ENCODE measurements around the gene BRWD1. TPM values are rescaled to one million over a fixed set of nuclear protein-coding genes. Genes with fewer than 3 reads are reported as not detected.

Gene BRWD1
- total RNA-seq, 1 experiment from 2014 or later: 28.8 TPM

DNA sequence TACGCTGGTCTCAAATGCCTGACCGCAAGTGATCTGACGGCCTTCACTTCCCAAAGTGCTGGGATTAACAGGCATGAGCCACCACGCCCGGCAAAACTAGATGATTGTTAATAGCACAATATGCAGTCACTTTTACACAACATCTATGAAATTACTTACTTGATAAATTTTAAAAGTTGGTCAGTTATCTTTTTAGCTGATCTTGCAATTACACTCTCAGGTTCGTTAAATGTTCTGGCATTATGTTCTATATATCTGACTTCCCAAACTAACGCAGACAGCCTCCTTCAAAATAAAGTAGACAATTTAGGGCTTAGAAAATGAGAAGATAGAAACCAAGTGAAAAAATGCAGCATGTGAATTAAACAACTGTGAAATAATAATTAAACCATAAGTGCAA is 98.4 kb downstream of the BRWD1 start:
- no TSS peak for BruUV-seq (replicated peaks)
- CTCF ChIA-PET: no interaction called here
- TF ChIP-seq, protein P1, sequence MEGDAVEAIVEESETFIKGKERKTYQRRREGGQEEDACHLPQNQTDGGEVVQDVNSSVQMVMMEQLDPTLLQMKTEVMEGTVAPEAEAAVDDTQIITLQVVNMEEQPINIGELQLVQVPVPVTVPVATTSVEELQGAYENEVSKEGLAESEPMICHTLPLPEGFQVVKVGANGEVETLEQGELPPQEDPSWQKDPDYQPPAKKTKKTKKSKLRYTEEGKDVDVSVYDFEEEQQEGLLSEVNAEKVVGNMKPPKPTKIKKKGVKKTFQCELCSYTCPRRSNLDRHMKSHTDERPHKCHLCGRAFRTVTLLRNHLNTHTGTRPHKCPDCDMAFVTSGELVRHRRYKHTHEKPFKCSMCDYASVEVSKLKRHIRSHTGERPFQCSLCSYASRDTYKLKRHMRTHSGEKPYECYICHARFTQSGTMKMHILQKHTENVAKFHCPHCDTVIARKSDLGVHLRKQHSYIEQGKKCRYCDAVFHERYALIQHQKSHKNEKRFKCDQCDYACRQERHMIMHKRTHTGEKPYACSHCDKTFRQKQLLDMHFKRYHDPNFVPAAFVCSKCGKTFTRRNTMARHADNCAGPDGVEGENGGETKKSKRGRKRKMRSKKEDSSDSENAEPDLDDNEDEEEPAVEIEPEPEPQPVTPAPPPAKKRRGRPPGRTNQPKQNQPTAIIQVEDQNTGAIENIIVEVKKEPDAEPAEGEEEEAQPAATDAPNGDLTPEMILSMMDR (IDR thresholded peaks at IDR 0.05; ENCODE audit: unreplicated experiment): no peak

DNA sequence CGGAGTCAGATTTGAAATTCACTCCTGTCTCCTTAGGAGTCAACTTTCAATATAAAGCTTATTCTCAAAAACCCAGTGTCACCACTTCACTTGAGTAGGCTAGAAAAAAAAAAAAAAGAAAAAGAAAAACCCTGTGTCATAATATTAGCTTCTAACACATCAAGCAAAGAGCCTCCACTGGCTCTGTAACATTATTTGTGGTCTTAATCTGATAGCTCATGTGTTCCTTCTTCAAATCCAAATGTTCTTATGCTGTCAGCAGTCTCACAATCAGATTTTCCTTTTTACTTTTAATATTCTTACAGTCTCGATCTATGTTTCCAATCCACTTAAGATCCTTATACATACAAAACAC is 104.1 kb downstream of the BRWD1 start:
- BruUV-seq (replicated peaks): no TSS peak
- no peak overlapping the region for H3K4me3 Mint-ChIP-seq (ENCODE audit: low read depth, unreplicated experiment)
- no peaks in the 10 kb centered on the region for H3K9me3 Mint-ChIP-seq (ENCODE audit: low read depth, unreplicated experiment)
- DNase-seq: no peak
- peaks cover 20% of the 10 kb centered on the region for H3K36me3 Mint-ChIP-seq (ENCODE audit: insufficient read depth, unreplicated experiment)
- no peaks in the 10 kb centered on the region for H3K4me1 Mint-ChIP-seq (ENCODE audit: low read depth, unreplicated experiment)
- no peaks in the 10 kb centered on the region for H3K27me3 Mint-ChIP-seq (ENCODE audit: unreplicated experiment)
- intact Hi-C loops (cut with micrococcal nuclease; ENCODE audit: unreplicated experiment): no loop called here
- H3K27ac Mint-ChIP-seq (ENCODE audit: unreplicated experiment): no peak overlapping the region
- CTCF ChIA-PET: no interaction called here
- TF ChIP-seq, protein P1 (IDR thresholded peaks at IDR 0.05; ENCODE audit: unreplicated experiment): no peak

More for the DNA sequence above, 98.4 kb downstream of the BRWD1 start:
- H3K27me3 Mint-ChIP-seq (ENCODE audit: unreplicated experiment): no peaks in the 10 kb centered on the region
- intact Hi-C loops (cut with micrococcal nuclease; ENCODE audit: unreplicated experiment): no loop called here
- H3K9me3 Mint-ChIP-seq (ENCODE audit: low read depth, unreplicated experiment): no peaks in the 10 kb centered on the region
- H3K36me3 Mint-ChIP-seq (ENCODE audit: insufficient read depth, unreplicated experiment): peaks cover 12% of the 10 kb centered on the region
- H3K4me1 Mint-ChIP-seq (ENCODE audit: low read depth, unreplicated experiment): no peaks in the 10 kb centered on the region
- no peak overlapping the region for H3K4me3 Mint-ChIP-seq (ENCODE audit: low read depth, unreplicated experiment)
- H3K27ac Mint-ChIP-seq (ENCODE audit: unreplicated experiment): no peak overlapping the region
- no peak for DNase-seq

DNA sequence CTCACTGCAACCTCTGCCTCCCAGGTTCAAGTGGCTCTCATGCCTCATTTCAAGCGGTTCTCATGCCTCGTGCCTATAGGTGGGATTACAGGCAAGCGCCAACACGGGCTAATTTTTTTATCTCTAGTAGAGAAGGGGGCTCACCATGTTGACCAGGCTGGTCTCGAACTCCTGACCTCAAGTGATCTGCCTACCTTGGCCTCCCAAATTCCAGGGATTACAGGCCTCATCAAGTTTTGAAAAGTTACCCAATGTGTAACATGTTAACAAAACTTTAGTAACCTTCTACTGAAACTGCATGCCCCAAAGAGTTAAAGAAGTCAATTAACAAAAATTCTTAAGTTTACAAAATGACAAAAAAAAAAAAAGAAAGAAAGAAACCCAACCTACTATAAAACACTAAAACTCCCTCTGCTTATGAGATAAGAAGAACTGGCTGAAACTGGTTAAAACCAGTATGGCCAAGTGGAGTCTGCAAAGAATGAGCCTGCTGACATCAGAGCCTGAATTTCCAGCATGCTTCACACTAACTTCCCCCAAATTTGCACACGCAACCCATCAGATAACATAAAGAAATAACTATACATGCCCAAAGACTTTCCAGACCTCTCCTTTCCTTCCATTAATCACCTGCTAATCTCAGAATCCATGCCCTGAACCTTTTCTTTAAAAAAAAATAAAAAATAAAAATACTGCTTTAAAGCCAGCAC is 104.7 kb downstream of the BRWD1 start:
- intact Hi-C loops (cut with micrococcal nuclease; ENCODE audit: unreplicated experiment): no loop called here
- BruUV-seq (replicated peaks): no TSS peak
- Mint-ChIP-seq H3K27me3 (ENCODE audit: unreplicated experiment) (no peaks in the 10 kb centered on the region), H3K4me1 (ENCODE audit: low read depth, unreplicated experiment) (no peaks in the 10 kb centered on the region), H3K27ac (ENCODE audit: unreplicated experiment) (no peak overlapping the region), H3K4me3 (ENCODE audit: low read depth, unreplicated experiment) (no peak overlapping the region), H3K36me3 (ENCODE audit: insufficient read depth, unreplicated experiment) (peaks cover 20% of the 10 kb centered on the region), H3K9me3 (ENCODE audit: low read depth, unreplicated experiment) (no peaks in the 10 kb centered on the region)
- no peak for DNase-seq
- TF ChIP-seq, protein P1 (IDR thresholded peaks at IDR 0.05; ENCODE audit: unreplicated experiment): no peak
- CTCF ChIA-PET: no interaction called here

DNA sequence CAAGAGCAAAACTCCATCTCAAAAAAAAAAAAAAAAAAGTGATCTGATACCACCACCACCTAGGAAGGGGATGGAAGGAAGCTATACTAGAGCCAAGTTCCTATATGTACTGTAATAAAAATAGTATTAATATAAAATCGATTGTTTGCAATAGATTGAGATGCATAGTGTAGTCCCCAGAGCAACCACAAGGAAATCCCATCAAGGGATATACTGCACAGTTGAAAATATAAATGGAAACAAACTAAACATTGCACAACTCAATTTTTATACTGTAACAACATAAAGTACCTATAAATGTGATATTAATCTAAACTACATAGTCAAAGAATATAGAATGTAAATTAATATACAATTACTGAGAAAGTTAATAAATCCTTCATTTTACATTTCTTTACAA is 109.3 kb downstream of the BRWD1 start:
- CTCF ChIA-PET: no interaction called here
- H3K36me3 Mint-ChIP-seq (ENCODE audit: insufficient read depth, unreplicated experiment): peaks cover 19% of the 10 kb centered on the region

More for the DNA sequence above, 109.3 kb downstream of the BRWD1 start:
- DNase-seq: no peak
- H3K4me3 Mint-ChIP-seq (ENCODE audit: low read depth, unreplicated experiment): no peak overlapping the region
- TF ChIP-seq, protein P1 (IDR thresholded peaks at IDR 0.05; ENCODE audit: unreplicated experiment): no peak
- intact Hi-C loops (cut with micrococcal nuclease; ENCODE audit: unreplicated experiment): no loop called here
- H3K9me3 Mint-ChIP-seq (ENCODE audit: low read depth, unreplicated experiment): no peaks in the 10 kb centered on the region
- no peaks in the 10 kb centered on the region for H3K27me3 Mint-ChIP-seq (ENCODE audit: unreplicated experiment)
- no peaks in the 10 kb centered on the region for H3K4me1 Mint-ChIP-seq (ENCODE audit: low read depth, unreplicated experiment)
- no peak overlapping the region for H3K27ac Mint-ChIP-seq (ENCODE audit: unreplicated experiment)
- BruUV-seq (replicated peaks): no TSS peak

Data from Calu3 (cell line).